LNCAP (cell line): ENCODE data around the gene ATP1B4.

Experiments
- CTCF ChIP-seq: fragments of 450-650 bp; IDR thresholded peaks from 2 replicates; pipeline ENCODE4 v1.5.1; 2017; ENCODE audit warnings: mild to moderate bottlenecking

The ATP1B4 gene

GRCh38 chrX:120358737-120359456 is 3.0 kb upstream of the ATP1B4 start:
- TF ChIP-seq CTCF, result no peak

- TF ChIP-seq CTCF, result peak; percentile 55
Observed at GRCh38 chrX:120365320-120365719, 3.4 kb downstream of the ATP1B4 start.

GRCh38 chrX:120365968-120366367 is 4.1 kb downstream of the ATP1B4 start:
- no peak for TF ChIP-seq CTCF

GRCh38 chrX:120366794-120367193 is 4.9 kb downstream of the ATP1B4 start:
- TF ChIP-seq CTCF, result no peak

- TF ChIP-seq CTCF, result no peak
Observed at GRCh38 chrX:120367402-120368109, 5.7 kb downstream of the ATP1B4 start.

GRCh38 chrX:120372667-120373370 is 10.9 kb downstream of the ATP1B4 start:
- no peak for TF ChIP-seq CTCF

- no peak for TF ChIP-seq CTCF
Observed at GRCh38 chrX:120377179-120377578, 15.3 kb downstream of the ATP1B4 start.
